HCT116 (cell line): Measurements from ENCODE around the gene PRPH2.

Experiments
- EZH2 ChIP-seq: fragments of 200-600 bp; sonication (generic); IDR thresholded peaks from 2 replicates; pipeline ENCODE4 v1.6.1; 2017; ENCODE audit warnings: antibody characterized with exemption, mixed run types
- POLR2AphosphoS5 ChIP-seq: IDR thresholded peaks from 2 replicates; pipeline ENCODE4 v1.6.1; 2011; ENCODE audit warnings: mild to moderate bottlenecking, low read depth, low read length, moderate library complexity

DNA sequence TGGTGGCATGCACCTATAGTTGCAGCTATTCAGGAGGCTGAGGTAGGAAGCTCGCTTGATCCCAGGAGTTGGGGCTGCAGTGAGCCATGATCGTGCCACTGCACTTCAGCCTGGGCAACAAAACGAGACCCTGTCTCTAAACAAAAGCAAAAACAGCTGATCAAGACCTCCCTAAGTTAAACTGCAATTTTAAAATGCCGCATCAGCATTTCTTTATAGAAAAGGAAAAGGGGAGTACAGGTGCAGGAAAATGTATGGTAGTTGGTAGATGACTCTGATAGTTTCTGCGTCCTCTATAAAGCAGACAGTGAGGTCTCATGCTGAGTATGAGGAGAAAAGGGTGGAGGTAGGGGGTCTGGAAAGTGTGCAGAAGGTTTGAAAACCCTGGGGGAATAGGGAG is 32.4 kb upstream of the PRPH2 start:
- TF ChIP-seq EZH2 (no peak), POLR2AphosphoS5 (no peak)
